T-helper 2 cell (primary cell): ENCODE data around the gene ANKRD40.

Experiments used
- DNase-seq, 5 experiments: peaks; one replicate each; pipeline versions ENCODE4 v3.0.0 to v3.0.0-alpha.2; 2012 to 2022

The ANKRD40 gene

GRCh38 chr17:50645748-50646682 is 61.7 kb downstream of the ANKRD40 start:
- DNase-seq = no peak
